Thyroid gland (tissue), 4 donors: ENCODE measurements around the gene RGS14. TPM values are rescaled to one million over a fixed set of nuclear protein-coding genes. Genes with fewer than 3 reads are reported as not detected.

Experiments used
- DNase-seq, 2 donors: peaks; one replicate each; pipeline ENCODE4 v3.0.0-alpha.2; 2019
- H3K27ac ChIP-seq, 3 donors: fragments of 200-600 bp; sonication (generic); 1 replicate in 2 of 3; 2 replicates in 1 of 3; pipeline ENCODE4 v1.5.1; 2016 to 2019; ENCODE audit warnings: mild to moderate bottlenecking in 1 of 3, moderate library complexity in 1 of 3
- H3K27me3 ChIP-seq: fragments of 200-600 bp; sonication (generic); one replicate; pipeline ENCODE4 v1.5.1; 2019
- H3K36me3 ChIP-seq, 2 donors: fragments of 200-600 bp; sonication (generic); one replicate each; pipeline ENCODE4 v1.5.1; 2016 to 2019
- H3K4me1 ChIP-seq, 2 donors: fragments of 200-600 bp; sonication (generic); one replicate each; pipeline ENCODE4 v1.5.1; 2017 to 2019
- H3K4me3 ChIP-seq, 3 donors: fragments of 200-600 bp; sonication (generic); replicated peaks in 1 of 3; 1 replicate in 2 of 3; 2 replicates in 1 of 3; pipeline ENCODE4 v1.5.1; 2016; ENCODE audit warnings: mild to moderate bottlenecking in 1 of 3
- H3K9me3 ChIP-seq: fragments of 200-600 bp; sonication (generic); one replicate; pipeline ENCODE4 v1.5.1; 2017
- CTCF ChIP-seq, 6 experiments: fragments of 200-600 bp in 3 of 6; fragments of 450-650 bp in 3 of 6; sonication (generic) in 3 of 6; IDR thresholded peaks; one replicate each; pipeline ENCODE4 v1.5.1; 2016 to 2019; ENCODE audit warnings: antibody characterized with exemption in 6 of 6, mild to moderate bottlenecking in 2 of 6, inconsistent platforms in 1 of 6, moderate library complexity in 1 of 6
- POLR2A ChIP-seq, 2 donors: fragments of 450-650 bp; IDR thresholded peaks; one replicate each; pipeline ENCODE4 v1.6.1; 2017; ENCODE audit warnings: antibody characterized with exemption in 2 of 2, mild to moderate bottlenecking in 2 of 2, moderate library complexity in 1 of 2
- WGBS, 2 donors: methylation state at CpG; one replicate each; pipeline ENCODE4 v1.1.5; 2017; 5-methylcytosine and 5-hydroxymethylcytosine counted together
- intact Hi-C: fragments of 100-400 bp; cut with DNase I; formaldehyde crosslinking; loops from one replicate; pipeline ENCODE4 v1.15.1; 2023
- total RNA-seq, 4 donors: library from RNA; depleted of rRNA; stranded (reverse); fragments of >200 nt; gene quantifications; one replicate each; pipeline ENCODE4 v1.2.3, GENCODE V29; 2016

The RGS14 gene
- total RNA-seq, 4 donors from 2014 or later, result 22.9 to 42.7 (median 26.7) TPM

GRCh38 chr5:177346820-177347219, 10.9 kb upstream of the RGS14 start:
- Histone ChIP-seq H3K36me3 (peaks cover 0 to 2% of the 10 kb centered on the region in 2 donors), H3K27ac (no peak overlapping the region), H3K9me3 (no peaks in the 10 kb centered on the region), H3K4me3 (no peak overlapping the region), H3K27me3 (no peaks in the 10 kb centered on the region), H3K4me1 (peaks cover 14 to 21% of the 10 kb centered on the region in 2 donors)
- intact Hi-C loops, result no loop called here
- TF ChIP-seq POLR2A (IDR thresholded peaks at IDR 0.05) (no peak), CTCF (IDR thresholded peaks at IDR 0.05) (no peak)
- 77 to 93% methylated on average over 4 of the region's 4 CpGs for WGBS, 2 donors
- no peak for DNase-seq

- no peaks in the 10 kb centered on the region for H3K27me3 ChIP-seq
- 91 to 92% methylated on average over 4 of the region's 4 CpGs for WGBS, 2 donors
- TF ChIP-seq CTCF (IDR thresholded peaks at IDR 0.05), result no peak
- TF ChIP-seq POLR2A (IDR thresholded peaks at IDR 0.05), result no peak
- H3K36me3 ChIP-seq, result peaks cover 0 to 2% of the 10 kb centered on the region in 2 donors
- no peak overlapping the region for H3K4me3 ChIP-seq
- DNase-seq, result no peak
- no peak overlapping the region for H3K27ac ChIP-seq
- H3K4me1 ChIP-seq, result peaks cover 14 to 27% of the 10 kb centered on the region in 2 donors
- intact Hi-C loops, result no loop called here
- H3K9me3 ChIP-seq, result no peaks in the 10 kb centered on the region
These were observed 10.0 kb upstream of the RGS14 start for GRCh38 chr5:177347699-177348098.

- TF ChIP-seq CTCF (IDR thresholded peaks at IDR 0.05) (no peak), POLR2A (IDR thresholded peaks at IDR 0.05) (no peak)
- no peak for DNase-seq
These were observed 8.4 kb upstream of the RGS14 start for GRCh38 chr5:177349362-177349647.

GRCh38 chr5:177349762-177350161, 8.0 kb upstream of the RGS14 start:
- H3K27ac ChIP-seq, result no peak overlapping the region
- peaks cover 14 to 27% of the 10 kb centered on the region in 2 donors for H3K4me1 ChIP-seq
- H3K27me3 ChIP-seq, result no peaks in the 10 kb centered on the region
- WGBS, 2 donors, result 85 to 88% methylated on average over 5 of the region's 5 CpGs
- intact Hi-C loops, result loop anchor here (5.0 kb wide), 1 partner anchor 37 kb away; the partner anchor contains the start of gene MXD3
- no peaks in the 10 kb centered on the region for H3K9me3 ChIP-seq
- H3K36me3 ChIP-seq, result peaks cover 0 to under 1% of the 10 kb centered on the region in 2 donors
- no peak for DNase-seq
- no peak for TF ChIP-seq POLR2A (IDR thresholded peaks at IDR 0.05)
- no peak for TF ChIP-seq CTCF (IDR thresholded peaks at IDR 0.05)
- H3K4me3 ChIP-seq, result peak overlapping the region in 1 of 3 donors; percentile 93

More at GRCh38 chr5:177349362-177349647, 8.4 kb upstream of the RGS14 start:
- H3K36me3 ChIP-seq, result peaks cover 0 to 2% of the 10 kb centered on the region in 2 donors
- H3K4me3 ChIP-seq, result no peak overlapping the region
- no peaks in the 10 kb centered on the region for H3K9me3 ChIP-seq
- H3K27me3 ChIP-seq, result no peaks in the 10 kb centered on the region
- WGBS, 2 donors, result 81 to 82% methylated on average over 3 of the region's 3 CpGs
- H3K4me1 ChIP-seq, result peaks cover 14 to 27% of the 10 kb centered on the region in 2 donors
- intact Hi-C loops, result no loop called here
- H3K27ac ChIP-seq, result no peak overlapping the region

GRCh38 chr5:177350776-177351391, 6.8 kb upstream of the RGS14 start:
- H3K27me3 ChIP-seq, result no peaks in the 10 kb centered on the region
- H3K36me3 ChIP-seq, result no peaks in the 10 kb centered on the region
- peaks cover 14 to 27% of the 10 kb centered on the region in 2 donors for H3K4me1 ChIP-seq
- peak overlapping the region; percentile 66 to 93 (median 82) for H3K4me3 ChIP-seq
- 17 to 21% methylated on average over 11 to 19 of the region's 19 CpGs for WGBS, 2 donors
- intact Hi-C loops, result loop anchor here (5.0 kb wide), 1 partner anchor 39 kb away; the partner anchor contains the start of gene MXD3
- H3K27ac ChIP-seq, result peak overlapping the region; percentile 86 to 90 (median 86)
- no peak for DNase-seq
- TF ChIP-seq CTCF (IDR thresholded peaks at IDR 0.05) (no peak), POLR2A (IDR thresholded peaks at IDR 0.05) (no peak)
- no peaks in the 10 kb centered on the region for H3K9me3 ChIP-seq
